Fibroblast of the aortic adventitia (primary cell): ENCODE measurements around the gene MOB3C. TPM values are rescaled to one million over a fixed set of nuclear protein-coding genes. Genes with fewer than 3 reads are reported as not detected.

ENCODE experiments used
- DNase-seq: peaks from one replicate; pipeline ENCODE4 v3.0.0-alpha.2; 2010; ENCODE audit warnings: low read depth
- H3K4me3 ChIP-seq: 2 replicates; pipeline ENCODE4 v1.5.1; 2011; ENCODE audit warnings: low read depth, mild to moderate bottlenecking, control low read depth, low read length, moderate library complexity
- CTCF ChIP-seq: IDR thresholded peaks from 2 replicates; pipeline ENCODE4 v1.5.1; 2011; ENCODE audit warnings: mild to moderate bottlenecking, low read length, control low read depth, inconsistent platforms; ENCODE audit not compliant: insufficient read depth
- total RNA-seq: library from RNA; depleted of rRNA; stranded (reverse); fragments of >200 nt; gene quantifications from 2 replicates; pipeline ENCODE4 v1.2.3, GENCODE V29; 2012; ENCODE audit warnings: low replicate concordance

The MOB3C gene
- total RNA-seq, 1 donor: 7.0 TPM

GRCh38 chr1:46614604-46614984, 2.0 kb downstream of the MOB3C start:
- no peak for TF ChIP-seq CTCF
- no peak for DNase-seq
- H3K4me3 ChIP-seq: no peak overlapping the region

GRCh38 chr1:46613661-46614603, 2.7 kb downstream of the MOB3C start:
- no peak for TF ChIP-seq CTCF
- no peak overlapping the region for H3K4me3 ChIP-seq
- DNase-seq: peak; percentile 82

GRCh38 chr1:46612937-46613660, 3.5 kb downstream of the MOB3C start:
- no peak for TF ChIP-seq CTCF
- DNase-seq: no peak
- no peak overlapping the region for H3K4me3 ChIP-seq

- no peak for TF ChIP-seq CTCF
- no peak overlapping the region for H3K4me3 ChIP-seq
- DNase-seq: no peak
Observed at GRCh38 chr1:46611691-46612221, 4.9 kb downstream of the MOB3C start.

- peak; percentile 43 for DNase-seq
- no peak overlapping the region for H3K4me3 ChIP-seq
- TF ChIP-seq CTCF: no peak
Observed at GRCh38 chr1:46607345-46608130, 9.1 kb downstream of the MOB3C start.

GRCh38 chr1:46606255-46606965, 10.2 kb downstream of the MOB3C start:
- H3K4me3 ChIP-seq: no peak overlapping the region
- no peak for DNase-seq
- TF ChIP-seq CTCF: no peak
